Globus pallidus (tissue), 1 donor: Measurements from ENCODE around the gene PEX26.
A peak's percentile ranks its signal among the peaks of the same experiment; 100 is the strongest.
"Not testable (repeated sequence)": the region's sequence is repeated elsewhere in the genome, so short reads cannot be mapped to it uniquely, and the experiment has no call there.

ENCODE experiments used
- DNase-seq: peaks from one replicate; pipeline ENCODE4 v3.0.0-alpha.2; 2015; ENCODE audit warnings: low spot score

PEX26 gene

DNA sequence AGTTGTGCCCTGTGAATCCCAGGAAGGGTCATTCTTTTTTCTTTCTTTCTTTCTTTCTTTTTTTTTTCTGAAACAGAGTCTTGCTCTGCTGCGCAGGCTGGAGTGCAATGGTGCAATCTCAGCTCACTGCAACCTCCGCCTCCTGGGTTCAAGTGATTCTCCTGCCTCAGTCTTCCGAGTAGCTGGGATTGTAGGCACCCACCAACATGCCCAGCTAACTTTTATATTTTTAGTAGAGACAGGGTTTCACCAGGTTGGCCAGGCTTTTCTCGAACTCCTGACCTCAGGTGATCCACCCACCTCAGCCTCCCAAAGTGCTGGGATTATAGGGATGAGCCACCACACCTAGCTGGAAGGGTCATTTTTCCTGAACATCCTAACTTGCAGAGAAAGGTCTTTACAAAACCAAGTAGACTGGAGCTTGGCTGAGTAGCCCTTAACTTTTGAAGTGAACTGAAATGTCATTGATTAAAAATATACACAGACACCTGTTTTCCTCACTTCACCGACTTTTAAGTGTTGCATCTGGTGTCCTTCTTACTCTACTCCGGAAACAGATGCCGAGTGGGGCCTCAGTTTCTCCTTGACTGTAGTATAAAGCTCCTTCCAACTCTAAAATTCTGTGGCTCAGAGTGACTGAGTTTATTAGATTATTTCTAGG lies 6.4 kb upstream of the PEX26 start:
- DNase-seq: not testable (repeated sequence)

GRCh38 chr22:18071968-18072310 lies 5.9 kb upstream of the PEX26 start:
- no peak for DNase-seq

GRCh38 chr22:18073467-18073866 lies 4.3 kb upstream of the PEX26 start:
- no peak for DNase-seq

- not testable (repeated sequence) for DNase-seq
Observed at GRCh38 chr22:18073927-18074326, 3.9 kb upstream of the PEX26 start.

- no peak for DNase-seq
Observed at GRCh38 chr22:18075101-18075719, 2.6 kb upstream of the PEX26 start.

DNA sequence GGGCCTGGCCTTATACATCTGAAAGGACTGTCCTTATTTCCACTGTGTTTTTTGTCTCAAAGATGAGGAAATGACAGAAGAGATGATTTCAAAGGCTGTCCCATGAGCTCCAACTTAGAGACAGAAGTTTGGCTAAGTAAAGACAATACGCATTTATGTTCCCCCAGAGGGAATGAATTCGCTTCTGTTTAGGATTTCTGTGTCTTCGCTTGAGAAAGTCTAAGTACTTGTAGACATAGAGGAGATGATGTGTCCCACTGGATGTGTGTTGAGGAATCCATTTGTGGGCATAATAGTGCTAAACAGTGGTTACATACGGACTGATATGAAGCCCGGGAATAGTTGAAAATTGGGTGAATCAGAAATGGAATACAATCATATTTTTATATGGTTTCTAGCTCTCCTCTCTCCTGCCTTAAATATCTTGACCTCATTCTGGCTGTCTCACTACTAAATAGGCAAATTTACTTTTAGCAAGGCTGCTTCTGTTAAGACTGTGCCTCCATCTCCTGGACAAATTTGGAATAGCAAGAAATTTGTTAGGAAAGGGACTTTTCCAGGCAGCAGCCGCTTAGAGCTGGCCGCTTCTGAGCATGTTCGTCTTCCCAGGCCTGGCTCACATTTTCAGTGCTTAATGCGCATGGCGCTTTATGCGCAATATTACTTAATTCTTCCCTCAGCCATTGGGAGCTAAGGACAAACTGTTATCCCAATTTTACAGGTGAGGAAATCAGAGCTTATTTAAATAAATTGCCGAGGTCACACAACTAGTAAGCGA lies 1.9 kb upstream of the PEX26 start:
- peak; percentile 94 for DNase-seq

DNA sequence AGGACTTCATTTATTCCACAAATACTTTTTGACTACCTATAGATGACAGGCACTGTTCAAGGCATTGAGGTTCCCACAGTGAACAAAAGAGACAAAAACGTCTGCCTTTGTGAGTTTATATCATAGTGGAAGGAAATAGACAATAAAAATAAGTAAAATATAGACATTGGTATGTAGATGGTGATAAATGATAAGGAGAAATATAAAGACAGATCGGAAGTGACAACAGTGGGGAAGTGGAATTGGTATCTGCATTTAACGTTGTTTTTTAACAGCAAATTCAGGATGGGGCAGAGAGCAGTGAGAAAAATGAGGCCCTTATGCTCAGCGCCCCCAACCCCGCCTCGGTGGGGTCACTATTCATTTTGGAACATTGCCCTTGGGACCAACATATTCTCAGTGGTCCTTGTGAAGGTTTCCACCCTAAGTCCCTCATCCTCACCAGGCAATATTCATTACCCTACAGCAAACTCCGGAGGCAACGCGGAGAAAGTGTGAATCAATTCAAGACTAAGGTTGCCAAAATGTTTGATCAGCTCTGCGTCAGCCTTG lies 627 bp upstream of the PEX26 start:
- no peak for DNase-seq

DNA sequence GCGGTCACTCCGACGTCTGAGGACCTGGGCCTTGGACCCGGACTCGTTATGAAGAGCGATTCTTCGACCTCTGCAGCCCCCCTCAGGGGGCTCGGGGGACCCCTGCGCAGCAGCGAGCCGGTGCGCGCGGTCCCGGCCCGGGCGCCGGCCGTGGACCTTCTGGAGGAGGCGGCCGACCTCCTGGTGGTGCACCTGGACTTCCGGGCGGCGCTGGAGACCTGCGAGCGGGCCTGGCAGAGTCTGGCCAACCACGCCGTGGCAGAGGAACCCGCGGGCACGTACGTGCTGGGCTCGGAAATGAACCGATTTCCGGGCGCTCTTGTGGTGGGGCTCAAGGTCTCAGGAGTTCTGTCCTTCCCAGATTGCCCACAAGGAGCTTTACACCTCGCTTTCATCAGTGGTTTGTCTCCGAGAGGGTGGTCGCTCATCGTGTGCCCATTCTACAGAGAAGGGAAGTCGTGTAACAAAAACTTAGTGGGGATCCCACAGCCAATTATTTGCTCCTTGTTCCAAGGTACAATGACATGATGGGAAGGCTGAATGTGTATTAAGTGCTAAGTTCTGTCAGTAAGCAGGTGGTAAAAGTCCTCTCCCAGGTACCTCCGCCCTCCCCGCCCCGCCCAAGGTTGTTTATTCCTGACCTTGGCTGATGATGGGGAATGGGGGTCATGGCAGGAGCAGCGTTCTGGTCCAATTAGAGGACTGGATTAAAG lies 695 bp downstream of the PEX26 start:
- no peak for DNase-seq

DNA sequence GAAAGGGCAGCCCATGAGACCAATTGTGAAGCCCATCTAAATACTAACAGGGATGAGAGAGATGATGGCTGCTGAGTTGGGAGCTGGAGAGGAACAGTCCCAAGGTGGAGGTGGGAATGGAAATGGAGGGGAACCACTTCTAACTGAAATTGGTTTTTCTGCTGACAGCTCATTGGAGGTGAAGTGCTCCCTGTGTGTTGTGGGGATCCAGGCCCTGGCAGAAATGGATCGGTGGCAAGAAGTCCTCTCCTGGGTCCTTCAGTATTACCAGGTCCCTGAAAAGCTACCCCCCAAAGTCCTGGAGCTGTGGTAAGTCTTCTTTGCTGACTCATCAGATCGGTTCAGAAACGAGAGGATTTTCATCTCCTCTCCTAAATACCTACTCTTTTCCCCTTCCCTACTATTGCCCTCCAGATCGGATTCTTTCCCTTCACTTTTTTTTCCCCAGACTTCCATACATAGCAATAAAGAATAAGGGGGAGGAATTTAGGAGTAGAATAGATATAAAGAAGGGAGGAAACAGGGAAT lies 2.0 kb downstream of the PEX26 start:
- no peak for DNase-seq

DNA sequence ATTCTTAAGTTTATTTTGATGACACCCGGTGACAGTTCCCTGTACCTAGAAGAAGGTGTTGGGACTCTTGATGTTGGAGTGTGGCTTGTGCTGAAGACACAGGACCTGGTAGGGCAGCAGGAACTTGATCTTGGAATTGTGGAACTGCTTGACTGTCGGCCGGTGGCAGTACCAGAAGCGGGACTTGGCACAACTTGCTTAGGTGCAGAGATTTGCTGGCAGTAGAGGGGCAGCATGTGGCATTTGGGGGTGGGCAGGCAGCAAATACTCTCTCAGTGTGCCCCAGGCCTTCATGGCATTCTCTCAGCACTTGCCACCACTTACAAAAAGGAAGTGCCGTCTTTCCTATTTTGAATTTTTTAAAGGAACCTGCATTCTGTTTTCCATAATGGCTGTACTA lies 3.6 kb downstream of the PEX26 start:
- no peak for DNase-seq

DNA sequence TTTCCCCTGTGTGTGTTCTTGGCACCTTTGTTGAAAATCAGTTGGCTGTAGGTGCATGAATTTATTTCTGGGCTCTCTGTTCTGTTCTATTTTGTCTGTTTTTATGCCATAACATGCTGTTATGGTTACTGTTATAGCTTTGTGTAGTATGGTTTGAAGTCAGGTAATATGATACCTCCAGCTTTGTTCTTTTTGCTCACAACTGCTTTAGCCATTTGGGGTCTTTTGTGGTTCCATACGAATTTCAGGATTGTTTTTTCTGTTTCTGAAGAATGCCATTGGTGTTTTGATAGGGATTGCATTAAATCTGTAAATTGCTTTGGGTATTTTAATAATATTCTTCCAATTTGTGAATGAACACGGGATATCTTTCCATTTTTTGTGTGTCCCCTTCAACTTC lies 4.7 kb downstream of the PEX26 start:
- DNase-seq: no peak

DNA sequence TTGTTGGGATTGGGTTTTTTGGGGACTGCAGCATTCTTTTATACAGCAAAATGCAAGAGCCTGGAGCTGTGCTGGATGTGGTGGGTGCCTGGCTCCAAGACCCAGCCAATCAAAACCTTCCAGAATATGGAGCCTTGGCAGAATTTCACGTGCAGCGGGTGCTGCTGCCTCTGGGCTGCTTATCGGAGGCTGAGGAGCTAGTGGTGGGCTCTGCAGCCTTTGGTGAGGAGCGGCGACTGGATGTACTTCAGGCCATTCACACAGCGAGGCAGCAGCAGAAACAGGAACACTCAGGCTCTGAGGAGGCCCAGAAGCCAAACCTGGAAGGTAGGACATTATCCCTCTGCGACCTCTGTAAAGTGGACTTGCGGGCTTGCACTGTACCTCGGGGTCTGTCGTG lies 5.6 kb downstream of the PEX26 start:
- DNase-seq: no peak

DNA sequence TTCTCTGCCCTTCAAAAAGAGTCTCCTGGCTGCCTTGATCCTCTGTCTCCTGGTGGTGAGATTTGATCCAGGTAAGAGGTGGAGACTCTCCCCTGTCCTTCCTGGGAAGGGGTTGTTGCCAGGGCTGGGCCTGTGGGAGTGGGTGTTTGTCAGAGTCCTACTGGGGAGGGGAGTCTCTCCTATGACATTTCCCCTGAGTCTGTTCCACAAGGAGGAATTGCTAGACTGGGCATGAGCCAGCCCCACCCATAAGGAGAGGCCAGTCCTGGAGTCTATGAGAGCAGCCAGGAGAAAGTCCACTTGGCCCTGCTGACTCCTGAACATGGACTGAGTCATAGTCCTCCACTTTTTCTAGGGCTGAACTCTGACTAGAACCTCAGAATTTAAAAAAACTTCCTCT lies 7.4 kb downstream of the PEX26 start:
- DNase-seq: no peak

GRCh38 chr22:18087350-18087855 lies 9.6 kb downstream of the PEX26 start:
- DNase-seq: no peak

- no peak for DNase-seq
Observed at GRCh38 chr22:18088825-18089568, 11.2 kb downstream of the PEX26 start.

DNA sequence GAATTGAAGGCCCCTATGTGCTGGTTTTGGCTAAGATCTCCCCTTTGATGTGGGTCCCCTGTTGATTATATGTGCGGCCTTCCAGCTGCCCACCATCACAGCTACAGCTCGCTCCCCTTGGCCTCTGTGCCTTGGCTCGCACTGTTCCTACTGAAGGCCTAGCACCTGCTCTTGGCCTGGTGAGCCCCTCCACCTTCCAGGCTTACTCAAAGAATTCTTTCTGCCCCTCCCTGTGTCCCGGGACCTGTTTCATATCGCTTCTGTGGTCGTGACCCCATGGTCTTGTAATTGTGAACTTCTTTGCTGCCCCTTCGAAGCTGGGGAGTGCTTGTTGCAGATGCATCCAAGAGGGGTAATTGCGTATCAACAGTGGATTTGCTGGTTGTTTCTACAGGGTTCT lies 12.5 kb downstream of the PEX26 start:
- DNase-seq: no peak

GRCh38 chr22:18091478-18091877 lies 13.7 kb downstream of the PEX26 start:
- no peak for DNase-seq

GRCh38 chr22:18091916-18092526 lies 14.2 kb downstream of the PEX26 start:
- DNase-seq: no peak

DNA sequence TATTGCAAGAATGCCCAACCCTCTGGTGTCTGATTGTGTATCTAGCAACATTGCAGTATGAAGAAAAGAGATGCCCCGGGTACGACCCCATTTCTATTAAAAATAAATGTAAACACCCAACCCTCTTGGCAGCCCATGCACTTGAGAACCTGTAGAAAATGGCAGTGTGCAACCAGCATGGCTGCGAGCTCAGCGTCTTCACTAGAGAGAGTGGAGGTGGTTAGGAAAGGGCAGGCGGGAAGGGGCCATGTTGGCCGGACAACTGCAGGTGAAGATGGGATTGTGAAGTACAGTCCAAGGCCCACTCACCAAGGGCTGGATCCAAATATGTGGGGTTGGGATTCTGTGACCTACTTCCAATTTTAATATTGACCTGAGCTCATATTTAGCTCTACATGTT lies 15.9 kb downstream of the PEX26 start:
- no peak for DNase-seq

DNA sequence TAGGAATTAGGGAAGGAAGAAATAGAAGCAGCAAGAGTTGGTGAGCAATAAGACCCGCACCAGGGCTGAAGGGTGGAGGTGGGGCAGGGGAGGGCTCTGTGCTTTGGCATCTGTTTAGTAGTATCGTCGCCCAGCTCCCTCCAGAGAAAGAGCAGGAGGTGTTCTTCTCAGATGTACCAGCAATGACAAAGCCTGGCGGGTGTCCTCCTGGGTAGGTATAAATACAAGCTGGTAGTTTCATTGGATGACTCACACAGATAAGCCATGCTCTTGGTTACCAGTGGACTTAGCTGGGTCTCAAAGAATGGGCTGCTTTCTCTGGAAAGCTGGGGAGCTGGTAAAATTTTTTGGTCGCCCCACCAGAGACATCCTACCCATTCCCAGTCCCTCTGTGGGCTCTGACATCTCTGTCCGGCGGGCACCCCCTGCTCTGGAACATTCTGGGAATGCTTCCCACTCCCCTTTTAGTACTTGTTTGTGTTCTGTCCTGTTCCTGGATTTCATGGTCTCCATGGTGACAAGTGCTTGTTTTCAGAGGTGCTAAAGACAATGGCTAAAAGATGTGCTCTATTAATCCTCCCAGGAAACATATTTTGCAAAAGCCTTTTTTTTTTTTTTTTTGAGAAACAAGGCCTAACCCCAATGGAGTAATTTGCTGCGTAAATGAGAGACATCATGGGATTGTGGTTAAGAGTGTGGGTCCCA lies 17.5 kb downstream of the PEX26 start:
- no peak for DNase-seq
